HepG2 (cell line): ENCODE data around the gene DTX4. TPM values are rescaled to one million over a fixed set of nuclear protein-coding genes. Genes with fewer than 3 reads are reported as not detected.

ENCODE experiments used
- BCL6 ChIP-seq: IDR thresholded peaks from 2 replicates; pipeline ENCODE4 v1.6.1; 2016; ENCODE audit warnings: missing genetic modification reagents, missing compliant biosample characterization
- BHLHE40 ChIP-seq: IDR thresholded peaks from 2 replicates; pipeline ENCODE4 v1.6.1; 2011; ENCODE audit warnings: low read length, improper control_type of control experiment
- DMAP1 ChIP-seq: IDR thresholded peaks from 2 replicates; pipeline ENCODE4 v1.6.1; 2016
- FOSL2 ChIP-seq: sonication (generic); formaldehyde crosslinking; IDR thresholded peaks from 2 replicates; pipeline ENCODE4 v1.4.0; 2020; ENCODE audit warnings: missing genetic modification reagents
- GATAD2A ChIP-seq: IDR thresholded peaks from 2 replicates; pipeline ENCODE4 v1.6.1; 2016
- HMG20B ChIP-seq: conservative IDR thresholded peaks from 2 replicates; pipeline ENCODE4 v1.6.1; 2016; ENCODE audit warnings: missing genetic modification reagents, missing compliant biosample characterization
- MED13 ChIP-seq: sonication (generic); formaldehyde crosslinking; IDR thresholded peaks from 2 replicates; pipeline ENCODE4 v1.5.0; 2020; ENCODE audit warnings: missing genetic modification reagents
- NONO ChIP-seq, 2 experiments: fragments of 450-650 bp in 1 of 2; sonication (generic) in 1 of 2; formaldehyde crosslinking in 1 of 2; IDR thresholded peaks in 1 of 2; conservative IDR thresholded peaks in 1 of 2; 2 replicates each; pipeline versions ENCODE4 v1.6.1 to v1.8.0; 2017 to 2022; ENCODE audit warnings: mild to moderate bottlenecking in 1 of 2, missing genetic modification reagents in 1 of 2, moderate library complexity in 1 of 2
- PHF21A ChIP-seq: sonication (generic); formaldehyde crosslinking; IDR thresholded peaks from 2 replicates; pipeline ENCODE4 v1.5.0; 2020; ENCODE audit warnings: mild to moderate bottlenecking, missing genetic modification reagents
- SKIL ChIP-seq: sonication (generic); formaldehyde crosslinking; IDR thresholded peaks from 2 replicates; pipeline ENCODE4 v1.8.0; 2022; ENCODE audit warnings: missing genetic modification reagents, mild to moderate bottlenecking, moderate library complexity, borderline replicate concordance
- TARDBP ChIP-seq: sonication (generic); formaldehyde crosslinking; IDR thresholded peaks from 2 replicates; pipeline ENCODE4 v1.8.0; 2022; ENCODE audit warnings: mild to moderate bottlenecking, missing genetic modification reagents
- ZNF234 ChIP-seq: sonication (generic); formaldehyde crosslinking; conservative IDR thresholded peaks from 2 replicates; pipeline ENCODE4 v1.5.1; 2020; ENCODE audit warnings: mild to moderate bottlenecking, missing genetic modification reagents
- ZNF496 ChIP-seq: sonication (generic); formaldehyde crosslinking; IDR thresholded peaks from 2 replicates; pipeline ENCODE4 v1.8.1; 2023; ENCODE audit warnings: mild to moderate bottlenecking, moderate library complexity, missing genetic modification reagents; ENCODE audit not compliant: insufficient replicate concordance
- ZSCAN21 ChIP-seq: sonication (generic); formaldehyde crosslinking; IDR thresholded peaks from 2 replicates; pipeline ENCODE4 v1.8.0; 2022; ENCODE audit warnings: mild to moderate bottlenecking, missing genetic modification reagents, moderate library complexity, borderline replicate concordance
- ZXDC ChIP-seq: sonication (generic); formaldehyde crosslinking; IDR thresholded peaks from 2 replicates; pipeline ENCODE4 v1.5.0; 2020; ENCODE audit warnings: mild to moderate bottlenecking, missing genetic modification reagents
- polyA plus RNA-seq, 8 experiments: library from polyadenylated mRNA; depleted of rRNA in 3 of 8; stranded (reverse) in 7 of 8; unstranded in 1 of 8; fragments of >200 nt; fragmentation: Illumina TruSeq in 4 of 8; extraction: Trizol in 4 of 8; gene quantifications; 2 replicates each; pipeline versions ENCODE4 v1.2.1 to v1.2.3, GENCODE V29; 2011 to 2016; ENCODE audit warnings: low read depth in 4 of 8, missing spikeins in 1 of 8, mixed read lengths in 1 of 8; ENCODE audit not compliant: insufficient read depth in 1 of 8
- total RNA-seq, 5 experiments: library from RNA; depleted of rRNA; stranded (reverse); fragments of >200 nt; fragmentation: Illumina TruSeq; extraction: Trizol; gene quantifications; 2 replicates each; pipeline ENCODE4 v1.2.3, GENCODE V29; 2016; ENCODE audit warnings: low read depth in 1 of 5
- TF ChIP-seq, protein P1 (sequence below): sonication (generic); formaldehyde crosslinking; conservative IDR thresholded peaks from 2 replicates; pipeline ENCODE4 v1.4.0; 2020; ENCODE audit warnings: missing genetic modification reagents
- TF ChIP-seq, protein P2 (sequence below): sonication (generic); formaldehyde crosslinking; IDR thresholded peaks from 2 replicates; pipeline ENCODE4 v1.4.0; 2020; ENCODE audit warnings: missing genetic modification reagents
- TF ChIP-seq, protein P3 (sequence below): sonication (generic); formaldehyde crosslinking; IDR thresholded peaks from 2 replicates; pipeline ENCODE4 v1.4.0; 2020; ENCODE audit warnings: missing genetic modification reagents, borderline replicate concordance

The DTX4 gene
- total and polyA plus RNA-seq, 2 of the 13 experiments (the other 11 are each of a cell fraction or from before 2014, with no cell fraction given), result 0.67 to 5.6 TPM

DNA sequence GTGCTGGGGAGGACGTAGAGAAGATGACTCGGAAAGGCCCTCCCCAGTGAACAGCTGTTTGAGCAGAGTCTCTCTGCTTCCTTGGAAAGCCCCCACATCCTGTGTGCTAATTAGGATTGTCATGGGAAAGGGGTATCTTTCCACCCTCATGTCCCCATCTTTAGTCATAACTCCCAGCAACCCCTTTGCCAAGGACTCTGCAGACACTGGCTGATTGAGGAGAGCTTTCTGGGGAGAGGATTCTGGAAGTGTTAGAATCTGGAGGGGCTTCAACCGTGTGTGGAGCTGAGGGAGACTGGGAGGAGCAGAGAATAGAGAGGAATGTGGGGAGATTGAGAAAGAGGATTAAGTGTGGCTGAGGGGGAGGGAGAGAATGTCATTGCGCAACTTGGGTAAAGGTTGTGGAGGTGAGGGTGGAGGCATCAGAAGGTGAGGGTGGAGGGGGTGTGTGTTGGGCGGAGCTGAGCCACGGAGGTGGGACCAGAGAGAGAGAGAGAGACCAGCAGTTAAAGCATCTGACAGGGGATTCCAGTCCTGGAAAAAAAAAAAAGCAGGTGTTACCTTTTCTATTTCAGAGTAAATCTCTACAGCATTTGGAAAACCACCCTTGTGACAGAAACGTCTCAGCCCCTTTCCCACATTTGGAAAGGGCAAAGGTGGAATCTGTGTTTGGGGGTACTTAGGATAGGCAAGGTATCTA, 2.2 kb downstream of the DTX4 start (continued):
- TF ChIP-seq ZXDC (CRISPR knock-in tag) (0 out of 2 replicates have a peak, but pooled peaks have one; percentile 31), TARDBP (CRISPR knock-in tag) (peak; percentile 82), BCL6 (peak; percentile 83), ZNF234 (CRISPR knock-in tag) (no peak), SKIL (0 out of 2 replicates have a peak, but pooled peaks have one; percentile 35), MED13 (CRISPR knock-in tag) (no peak), HMG20B (peak; percentile 89), ZNF496 (CRISPR knock-in tag) (no peak), ZSCAN21 (CRISPR knock-in tag) (peak; percentile 31; the same call in 1 of the 2 replicates), GATAD2A (CRISPR knock-in tag) (peak; percentile 88), PHF21A (peak; percentile 68; the same call in 1 of the 2 replicates), DMAP1 (CRISPR knock-in tag) (peak; percentile 63), FOSL2 (CRISPR knock-in tag) (peak; percentile 56), NONO (IDR thresholded peaks at IDR 0.05) (no peak), NONO (CRISPR knock-in tag; conservative IDR thresholded peaks at IDR 0.05) (peak; percentile 60; the same call in 1 of the 2 replicates), BHLHE40 (no peak)
- TF ChIP-seq, protein P1, sequence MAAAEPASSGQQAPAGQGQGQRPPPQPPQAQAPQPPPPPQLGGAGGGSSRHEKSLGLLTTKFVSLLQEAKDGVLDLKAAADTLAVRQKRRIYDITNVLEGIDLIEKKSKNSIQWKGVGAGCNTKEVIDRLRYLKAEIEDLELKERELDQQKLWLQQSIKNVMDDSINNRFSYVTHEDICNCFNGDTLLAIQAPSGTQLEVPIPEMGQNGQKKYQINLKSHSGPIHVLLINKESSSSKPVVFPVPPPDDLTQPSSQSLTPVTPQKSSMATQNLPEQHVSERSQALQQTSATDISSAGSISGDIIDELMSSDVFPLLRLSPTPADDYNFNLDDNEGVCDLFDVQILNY (CRISPR knock-in tag), result no peak
- TF ChIP-seq, protein P2, sequence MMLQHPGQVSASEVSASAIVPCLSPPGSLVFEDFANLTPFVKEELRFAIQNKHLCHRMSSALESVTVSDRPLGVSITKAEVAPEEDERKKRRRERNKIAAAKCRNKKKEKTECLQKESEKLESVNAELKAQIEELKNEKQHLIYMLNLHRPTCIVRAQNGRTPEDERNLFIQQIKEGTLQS (CRISPR knock-in tag), result no peak
- TF ChIP-seq, protein P3, sequence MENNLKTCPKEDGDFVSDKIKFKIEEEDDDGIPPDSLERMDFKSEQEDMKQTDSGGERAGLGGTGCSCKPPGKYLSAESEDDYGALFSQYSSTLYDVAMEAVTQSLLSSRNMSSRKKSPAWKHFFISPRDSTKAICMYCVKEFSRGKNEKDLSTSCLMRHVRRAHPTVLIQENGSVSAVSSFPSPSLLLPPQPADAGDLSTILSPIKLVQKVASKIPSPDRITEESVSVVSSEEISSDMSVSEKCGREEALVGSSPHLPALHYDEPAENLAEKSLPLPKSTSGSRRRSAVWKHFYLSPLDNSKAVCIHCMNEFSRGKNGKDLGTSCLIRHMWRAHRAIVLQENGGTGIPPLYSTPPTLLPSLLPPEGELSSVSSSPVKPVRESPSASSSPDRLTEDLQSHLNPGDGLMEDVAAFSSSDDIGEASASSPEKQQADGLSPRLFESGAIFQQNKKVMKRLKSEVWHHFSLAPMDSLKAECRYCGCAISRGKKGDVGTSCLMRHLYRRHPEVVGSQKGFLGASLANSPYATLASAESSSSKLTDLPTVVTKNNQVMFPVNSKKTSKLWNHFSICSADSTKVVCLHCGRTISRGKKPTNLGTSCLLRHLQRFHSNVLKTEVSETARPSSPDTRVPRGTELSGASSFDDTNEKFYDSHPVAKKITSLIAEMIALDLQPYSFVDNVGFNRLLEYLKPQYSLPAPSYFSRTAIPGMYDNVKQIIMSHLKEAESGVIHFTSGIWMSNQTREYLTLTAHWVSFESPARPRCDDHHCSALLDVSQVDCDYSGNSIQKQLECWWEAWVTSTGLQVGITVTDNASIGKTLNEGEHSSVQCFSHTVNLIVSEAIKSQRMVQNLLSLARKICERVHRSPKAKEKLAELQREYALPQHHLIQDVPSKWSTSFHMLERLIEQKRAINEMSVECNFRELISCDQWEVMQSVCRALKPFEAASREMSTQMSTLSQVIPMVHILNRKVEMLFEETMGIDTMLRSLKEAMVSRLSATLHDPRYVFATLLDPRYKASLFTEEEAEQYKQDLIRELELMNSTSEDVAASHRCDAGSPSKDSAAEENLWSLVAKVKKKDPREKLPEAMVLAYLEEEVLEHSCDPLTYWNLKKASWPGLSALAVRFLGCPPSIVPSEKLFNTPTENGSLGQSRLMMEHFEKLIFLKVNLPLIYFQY, result no peak
